Type B pancreatic cell (in vitro differentiated cells): ENCODE data around the gene DFFB. TPM values are rescaled to one million over a fixed set of nuclear protein-coding genes. Genes with fewer than 3 reads are reported as not detected.

ENCODE experiments used
- DNase-seq: peaks from one replicate; pipeline ENCODE4 v3.0.0; 2021; ENCODE audit warnings: mixed read lengths; ENCODE audit not compliant: unreplicated experiment; ENCODE audit errors: extremely low spot score
- H3K27ac Mint-ChIP-seq: 2 replicates; pipeline ENCODE4 v1.8.0; 2021; ENCODE audit warnings: mild to moderate bottlenecking, mixed read lengths
- H3K27me3 Mint-ChIP-seq: 2 replicates; pipeline ENCODE4 v1.8.0; 2021; ENCODE audit warnings: mixed read lengths
- H3K36me3 Mint-ChIP-seq: 2 replicates; pipeline ENCODE4 v1.8.0; 2021; ENCODE audit warnings: mixed read lengths
- H3K4me1 Mint-ChIP-seq: one replicate; pipeline ENCODE4 v1.8.0; 2021; ENCODE audit warnings: mixed read lengths; ENCODE audit not compliant: unreplicated experiment
- H3K4me3 Mint-ChIP-seq: 2 replicates; pipeline ENCODE4 v1.8.0; 2021; ENCODE audit warnings: mild to moderate bottlenecking, mixed read lengths
- H3K9me3 Mint-ChIP-seq: 2 replicates; pipeline ENCODE4 v1.8.0; 2021; ENCODE audit warnings: mixed read lengths
- total RNA-seq: library from RNA; stranded (reverse); gene quantifications from 2 replicates; pipeline ENCODE4 v1.2.1, GENCODE V29; 2021; ENCODE audit warnings: low replicate concordance
- TF ChIP-seq, protein P1 (sequence below): fragments of 200-600 bp; sonication (generic); conservative IDR thresholded peaks from 2 replicates; pipeline ENCODE4 v1.5.0; 2021; ENCODE audit warnings: antibody characterized with exemption, mild to moderate bottlenecking

DFFB gene
- total RNA-seq, 1 donor from 2014 or later, result 10.6 TPM

- TF ChIP-seq, protein P1, sequence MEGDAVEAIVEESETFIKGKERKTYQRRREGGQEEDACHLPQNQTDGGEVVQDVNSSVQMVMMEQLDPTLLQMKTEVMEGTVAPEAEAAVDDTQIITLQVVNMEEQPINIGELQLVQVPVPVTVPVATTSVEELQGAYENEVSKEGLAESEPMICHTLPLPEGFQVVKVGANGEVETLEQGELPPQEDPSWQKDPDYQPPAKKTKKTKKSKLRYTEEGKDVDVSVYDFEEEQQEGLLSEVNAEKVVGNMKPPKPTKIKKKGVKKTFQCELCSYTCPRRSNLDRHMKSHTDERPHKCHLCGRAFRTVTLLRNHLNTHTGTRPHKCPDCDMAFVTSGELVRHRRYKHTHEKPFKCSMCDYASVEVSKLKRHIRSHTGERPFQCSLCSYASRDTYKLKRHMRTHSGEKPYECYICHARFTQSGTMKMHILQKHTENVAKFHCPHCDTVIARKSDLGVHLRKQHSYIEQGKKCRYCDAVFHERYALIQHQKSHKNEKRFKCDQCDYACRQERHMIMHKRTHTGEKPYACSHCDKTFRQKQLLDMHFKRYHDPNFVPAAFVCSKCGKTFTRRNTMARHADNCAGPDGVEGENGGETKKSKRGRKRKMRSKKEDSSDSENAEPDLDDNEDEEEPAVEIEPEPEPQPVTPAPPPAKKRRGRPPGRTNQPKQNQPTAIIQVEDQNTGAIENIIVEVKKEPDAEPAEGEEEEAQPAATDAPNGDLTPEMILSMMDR, result no peak
- H3K4me3 Mint-ChIP-seq, result no peak overlapping the region
- no peak overlapping the region for H3K27ac Mint-ChIP-seq
- no peak for DNase-seq
- no peaks in the 10 kb centered on the region for H3K27me3 Mint-ChIP-seq
- H3K36me3 Mint-ChIP-seq, result peaks cover 15% of the 10 kb centered on the region
- H3K9me3 Mint-ChIP-seq, result no peaks in the 10 kb centered on the region
- no peaks in the 10 kb centered on the region for H3K4me1 Mint-ChIP-seq
These were observed 32.6 kb upstream of the DFFB start for GRCh38 chr1:3824650-3825049.

GRCh38 chr1:3825356-3825755, 31.9 kb upstream of the DFFB start:
- DNase-seq, result no peak
- Mint-ChIP-seq H3K4me1 (no peaks in the 10 kb centered on the region), H3K9me3 (no peaks in the 10 kb centered on the region), H3K27ac (no peak overlapping the region), H3K4me3 (no peak overlapping the region), H3K36me3 (peaks cover 10% of the 10 kb centered on the region), H3K27me3 (no peaks in the 10 kb centered on the region)
- TF ChIP-seq, protein P1, result no peak

DNA sequence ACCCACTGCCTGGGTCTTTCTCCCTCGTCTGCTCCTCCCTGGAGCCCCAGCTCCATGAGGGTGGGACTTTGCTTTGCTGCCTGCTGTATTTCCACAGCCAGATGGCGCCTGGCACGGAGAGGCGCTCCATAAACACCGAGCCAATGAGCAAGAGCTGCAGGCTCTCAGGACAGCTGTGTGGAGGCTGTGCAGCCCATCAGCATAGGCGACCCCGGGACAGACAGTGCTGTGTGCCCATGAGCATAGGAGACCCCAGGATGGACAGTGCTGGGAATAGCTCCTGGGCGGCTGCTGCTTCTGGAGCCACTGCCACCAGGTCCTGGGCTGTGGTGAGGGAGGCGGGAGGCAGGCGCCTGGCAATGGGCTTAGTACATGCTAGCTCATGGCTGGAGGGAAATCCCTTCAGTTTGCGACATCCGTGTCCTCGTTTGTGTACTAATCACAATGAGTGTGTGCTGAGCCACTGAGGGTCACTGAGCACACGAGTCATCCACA, 29.4 kb upstream of the DFFB start:
- peaks cover 17% of the 10 kb centered on the region for H3K36me3 Mint-ChIP-seq

GRCh38 chr1:3828391-3828790, 28.9 kb upstream of the DFFB start:
- DNase-seq, result no peak
- no peak overlapping the region for H3K4me3 Mint-ChIP-seq
- no peaks in the 10 kb centered on the region for H3K9me3 Mint-ChIP-seq
- TF ChIP-seq, protein P1, result no peak
- H3K4me1 Mint-ChIP-seq, result no peaks in the 10 kb centered on the region
- H3K36me3 Mint-ChIP-seq, result peaks cover 17% of the 10 kb centered on the region
- H3K27ac Mint-ChIP-seq, result no peak overlapping the region
- no peaks in the 10 kb centered on the region for H3K27me3 Mint-ChIP-seq

More for the DNA sequence above, 29.4 kb upstream of the DFFB start:
- Mint-ChIP-seq H3K27me3 (no peaks in the 10 kb centered on the region), H3K4me1 (no peaks in the 10 kb centered on the region), H3K4me3 (no peak overlapping the region), H3K9me3 (no peaks in the 10 kb centered on the region), H3K27ac (no peak overlapping the region)
- TF ChIP-seq, protein P1, result no peak
- DNase-seq, result no peak

- no peak overlapping the region for H3K27ac Mint-ChIP-seq
- no peak overlapping the region for H3K4me3 Mint-ChIP-seq
- TF ChIP-seq, protein P1, result no peak
- no peaks in the 10 kb centered on the region for H3K9me3 Mint-ChIP-seq
- no peaks in the 10 kb centered on the region for H3K27me3 Mint-ChIP-seq
- no peak for DNase-seq
- H3K4me1 Mint-ChIP-seq, result no peaks in the 10 kb centered on the region
- peaks cover 16% of the 10 kb centered on the region for H3K36me3 Mint-ChIP-seq
These were observed 25.6 kb upstream of the DFFB start for GRCh38 chr1:3831689-3832088.

- Mint-ChIP-seq H3K4me1 (no peaks in the 10 kb centered on the region), H3K9me3 (no peaks in the 10 kb centered on the region), H3K36me3 (peaks cover 41% of the 10 kb centered on the region)
These were observed 22.6 kb upstream of the DFFB start for GRCh38 chr1:3834701-3835100.

More at GRCh38 chr1:3834701-3835100, 22.6 kb upstream of the DFFB start:
- Mint-ChIP-seq H3K27me3 (no peaks in the 10 kb centered on the region), H3K27ac (no peak overlapping the region), H3K4me3 (no peak overlapping the region)
- TF ChIP-seq, protein P1, result no peak
- no peak for DNase-seq
